Fibroblast of skin of scalp (primary cell): Measurements from ENCODE around the gene HMGN4.
A peak's percentile ranks its signal among the peaks of the same experiment; 100 is the strongest.
"Not testable (repeated sequence)": the region's sequence is repeated elsewhere in the genome, so short reads cannot be mapped to it uniquely, and the experiment has no call there.

Experiments used
- DNase-seq: peaks from one replicate; pipeline ENCODE4 v3.0.0-alpha.2; 2013

HMGN4 gene

GRCh38 chr6:26522486-26523228 is 15.5 kb upstream of the HMGN4 start:
- not testable (repeated sequence) for DNase-seq

GRCh38 chr6:26524314-26524713 is 13.9 kb upstream of the HMGN4 start:
- not testable (repeated sequence) for DNase-seq

GRCh38 chr6:26524722-26525370 is 13.3 kb upstream of the HMGN4 start:
- DNase-seq = no peak

GRCh38 chr6:26525838-26526237 is 12.3 kb upstream of the HMGN4 start:
- DNase-seq = no peak

GRCh38 chr6:26526928-26527327 is 11.2 kb upstream of the HMGN4 start:
- DNase-seq = no peak

- DNase-seq = no peak
Measured at GRCh38 chr6:26530203-26530602, 8.0 kb upstream of the HMGN4 start.

GRCh38 chr6:26531897-26532296 is 6.3 kb upstream of the HMGN4 start:
- no peak for DNase-seq

- DNase-seq = peak; percentile 95
Measured at GRCh38 chr6:26532699-26533531, 5.3 kb upstream of the HMGN4 start.

- no peak for DNase-seq
Measured at GRCh38 chr6:26533532-26533931, 4.6 kb upstream of the HMGN4 start.

GRCh38 chr6:26534681-26535465 is 3.3 kb upstream of the HMGN4 start:
- DNase-seq = no peak

- DNase-seq = peak; percentile 88
Measured at GRCh38 chr6:26536571-26537159, 1.5 kb upstream of the HMGN4 start.

- peak; percentile 97 for DNase-seq
Measured at GRCh38 chr6:26537160-26537845, 863 bp upstream of the HMGN4 start.

GRCh38 chr6:26538572-26538902 is 371 bp downstream of the HMGN4 start:
- DNase-seq = no peak

GRCh38 chr6:26539071-26539615 is 977 bp downstream of the HMGN4 start:
- no peak for DNase-seq

GRCh38 chr6:26541579-26541978 is 3.4 kb downstream of the HMGN4 start:
- no peak for DNase-seq

GRCh38 chr6:26543953-26544352 is 5.8 kb downstream of the HMGN4 start:
- peak; percentile 26 for DNase-seq

- no peak for DNase-seq
Measured at GRCh38 chr6:26544473-26544872, 6.3 kb downstream of the HMGN4 start.

- no peak for DNase-seq
Measured at GRCh38 chr6:26545627-26546026, 7.5 kb downstream of the HMGN4 start.

- DNase-seq = not testable (repeated sequence)
Measured at GRCh38 chr6:26547363-26547762, 9.2 kb downstream of the HMGN4 start.

- peak; percentile 73 for DNase-seq
Measured at GRCh38 chr6:26550250-26550993, 12.3 kb downstream of the HMGN4 start.

GRCh38 chr6:26552205-26552604 is 14.0 kb downstream of the HMGN4 start:
- DNase-seq = no peak
